Testis (tissue), 2 donors: Measurements from ENCODE around the gene TRAF7.

Source experiments
- CTCF ChIP-seq, 3 experiments: fragments of 450-650 bp in 2 of 3; fragments of 200-600 bp in 1 of 3; sonication (generic) in 1 of 3; IDR thresholded peaks; one replicate each; pipeline ENCODE4 v1.5.1; 2016 to 2019; ENCODE audit warnings: antibody characterized with exemption in 3 of 3, mild to moderate bottlenecking in 2 of 3, moderate library complexity in 1 of 3
- POLR2A ChIP-seq: fragments of 450-650 bp; IDR thresholded peaks from one replicate; pipeline ENCODE4 v1.6.1; 2017; ENCODE audit warnings: antibody characterized with exemption, mild to moderate bottlenecking, moderate library complexity

GRCh38 chr16:2179576-2179975 is 24.0 kb downstream of the TRAF7 start:
- TF ChIP-seq CTCF (IDR thresholded peaks at IDR 0.05) (no peak), POLR2A (no peak)
